Suprapubic skin (tissue), 4 donors: ENCODE results near the gene CACNA1G. TPM values are rescaled to one million over a fixed set of nuclear protein-coding genes. Genes with fewer than 3 reads are reported as not detected.

Source experiments
- DNase-seq, 2 donors: peaks; one replicate each; pipeline ENCODE4 v3.0.0-alpha.2; 2019; ENCODE audit warnings: low spot score in 2 of 2
- H3K27ac ChIP-seq: fragments of 200-600 bp; sonication (generic); one replicate; pipeline ENCODE4 v1.5.1; 2019
- H3K27me3 ChIP-seq: fragments of 200-600 bp; sonication (generic); one replicate; pipeline ENCODE4 v1.5.1; 2019
- H3K36me3 ChIP-seq: fragments of 200-600 bp; sonication (generic); one replicate; pipeline ENCODE4 v1.5.1; 2019
- H3K4me1 ChIP-seq: fragments of 200-600 bp; sonication (generic); one replicate; pipeline ENCODE4 v1.5.1; 2019
- H3K4me3 ChIP-seq: fragments of 200-600 bp; sonication (generic); one replicate; pipeline ENCODE4 v1.5.1; 2019; ENCODE audit warnings: mild to moderate bottlenecking
- H3K9me3 ChIP-seq: fragments of 200-600 bp; sonication (generic); one replicate; pipeline ENCODE4 v1.5.1; 2019
- CTCF ChIP-seq, 2 donors: fragments of 200-600 bp in 1 of 2; fragments of 450-650 bp in 1 of 2; sonication (generic) in 1 of 2; IDR thresholded peaks; one replicate each; pipeline ENCODE4 v1.5.1; 2016 to 2019; ENCODE audit warnings: antibody characterized with exemption in 2 of 2, mild to moderate bottlenecking in 1 of 2, moderate library complexity in 1 of 2
- EP300 ChIP-seq: sonication (generic); formaldehyde crosslinking; IDR thresholded peaks from one replicate; pipeline ENCODE4 v1.6.1; 2017; ENCODE audit warnings: antibody characterized with exemption
- POLR2A ChIP-seq, 2 donors: fragments of 450-650 bp; IDR thresholded peaks; one replicate each; pipeline ENCODE4 v1.6.1; 2017; ENCODE audit warnings: antibody characterized with exemption in 2 of 2, mild to moderate bottlenecking in 2 of 2, moderate library complexity in 2 of 2
- POLR2AphosphoS5 ChIP-seq, 3 donors: sonication (generic); formaldehyde crosslinking; IDR thresholded peaks; one replicate each; pipeline ENCODE4 v1.6.1; 2017; ENCODE audit warnings: antibody characterized with exemption in 3 of 3
- WGBS: methylation state at CpG from one replicate; pipeline ENCODE4 v1.1.5; 2018; 5-methylcytosine and 5-hydroxymethylcytosine counted together
- total RNA-seq, 4 donors: library from RNA; depleted of rRNA; stranded (reverse); fragments of >200 nt; gene quantifications; one replicate each; pipeline ENCODE4 v1.1.0, GENCODE V29; 2016

Gene CACNA1G
- total RNA-seq, 4 donors from 2014 or later = 1.1 to 9.9 (median 2.7) TPM

- Histone ChIP-seq H3K36me3 (no peaks in the 10 kb centered on the region), H3K27me3 (no peaks in the 10 kb centered on the region), H3K4me3 (no peak overlapping the region), H3K27ac (no peak overlapping the region), H3K9me3 (no peaks in the 10 kb centered on the region), H3K4me1 (peaks cover 21% of the 10 kb centered on the region)
- no peak for DNase-seq
- TF ChIP-seq POLR2A (IDR thresholded peaks at IDR 0.05) (no peak), POLR2AphosphoS5 (IDR thresholded peaks at IDR 0.05) (no peak), EP300 (no peak), CTCF (IDR thresholded peaks at IDR 0.05) (no peak)
- WGBS = 79% methylated on average over 4 of the region's 4 CpGs
Observed at GRCh38 chr17:50517011-50517410, 43.5 kb upstream of the CACNA1G start.

- H3K27me3 ChIP-seq = no peaks in the 10 kb centered on the region
- H3K9me3 ChIP-seq = no peaks in the 10 kb centered on the region
- DNase-seq = no peak
- TF ChIP-seq CTCF (IDR thresholded peaks at IDR 0.05) (no peak), POLR2A (IDR thresholded peaks at IDR 0.05) (no peak), EP300 (no peak), POLR2AphosphoS5 (IDR thresholded peaks at IDR 0.05) (no peak)
- H3K36me3 ChIP-seq = no peaks in the 10 kb centered on the region
- H3K4me1 ChIP-seq = peaks cover 21% of the 10 kb centered on the region
- WGBS = 84% methylated on average over 8 of the region's 8 CpGs
- no peak overlapping the region for H3K4me3 ChIP-seq
- no peak overlapping the region for H3K27ac ChIP-seq
Observed at GRCh38 chr17:50517504-50518383, 42.8 kb upstream of the CACNA1G start.

- H3K36me3 ChIP-seq = no peaks in the 10 kb centered on the region
- WGBS = 75% methylated on average over 10 of the region's 13 CpGs
- H3K27ac ChIP-seq = peak overlapping the region; percentile 29
Observed at GRCh38 chr17:50518384-50519023, 42.0 kb upstream of the CACNA1G start.

GRCh38 chr17:50519141-50519834 is 41.2 kb upstream of the CACNA1G start:
- WGBS = 86% methylated on average over 8 of the region's 8 CpGs
- Histone ChIP-seq H3K36me3 (no peaks in the 10 kb centered on the region), H3K4me3 (no peak overlapping the region), H3K27me3 (no peaks in the 10 kb centered on the region), H3K9me3 (no peaks in the 10 kb centered on the region), H3K4me1 (peaks cover 20% of the 10 kb centered on the region), H3K27ac (no peak overlapping the region)
- DNase-seq = no peak
- TF ChIP-seq POLR2A (IDR thresholded peaks at IDR 0.05) = no peak
- no peak for TF ChIP-seq EP300
- TF ChIP-seq POLR2AphosphoS5 (IDR thresholded peaks at IDR 0.05) = no peak
- TF ChIP-seq CTCF (IDR thresholded peaks at IDR 0.05) = no peak

More at GRCh38 chr17:50518384-50519023, 42.0 kb upstream of the CACNA1G start:
- Histone ChIP-seq H3K9me3 (no peaks in the 10 kb centered on the region), H3K4me3 (no peak overlapping the region), H3K27me3 (no peaks in the 10 kb centered on the region), H3K4me1 (peaks cover 21% of the 10 kb centered on the region)
- no peak for DNase-seq
- TF ChIP-seq POLR2AphosphoS5 (IDR thresholded peaks at IDR 0.05) (no peak), POLR2A (IDR thresholded peaks at IDR 0.05) (no peak), EP300 (no peak), CTCF (IDR thresholded peaks at IDR 0.05) (no peak)
